HG03520 (cell line): Measurements from ENCODE around the gene OPHN1.
A peak's percentile ranks its signal among the peaks of the same experiment; 100 is the strongest.

Experiments
- ATAC-seq: cut with Tn5 transposase; IDR thresholded peaks from one replicate; pipeline ENCODE4 v1.9.1; 2021; ENCODE audit warnings: mild to moderate bottlenecking, moderate library complexity; ENCODE audit not compliant: unreplicated experiment

Gene OPHN1, protein sequence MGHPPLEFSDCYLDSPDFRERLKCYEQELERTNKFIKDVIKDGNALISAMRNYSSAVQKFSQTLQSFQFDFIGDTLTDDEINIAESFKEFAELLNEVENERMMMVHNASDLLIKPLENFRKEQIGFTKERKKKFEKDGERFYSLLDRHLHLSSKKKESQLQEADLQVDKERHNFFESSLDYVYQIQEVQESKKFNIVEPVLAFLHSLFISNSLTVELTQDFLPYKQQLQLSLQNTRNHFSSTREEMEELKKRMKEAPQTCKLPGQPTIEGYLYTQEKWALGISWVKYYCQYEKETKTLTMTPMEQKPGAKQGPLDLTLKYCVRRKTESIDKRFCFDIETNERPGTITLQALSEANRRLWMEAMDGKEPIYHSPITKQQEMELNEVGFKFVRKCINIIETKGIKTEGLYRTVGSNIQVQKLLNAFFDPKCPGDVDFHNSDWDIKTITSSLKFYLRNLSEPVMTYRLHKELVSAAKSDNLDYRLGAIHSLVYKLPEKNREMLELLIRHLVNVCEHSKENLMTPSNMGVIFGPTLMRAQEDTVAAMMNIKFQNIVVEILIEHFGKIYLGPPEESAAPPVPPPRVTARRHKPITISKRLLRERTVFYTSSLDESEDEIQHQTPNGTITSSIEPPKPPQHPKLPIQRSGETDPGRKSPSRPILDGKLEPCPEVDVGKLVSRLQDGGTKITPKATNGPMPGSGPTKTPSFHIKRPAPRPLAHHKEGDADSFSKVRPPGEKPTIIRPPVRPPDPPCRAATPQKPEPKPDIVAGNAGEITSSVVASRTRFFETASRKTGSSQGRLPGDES

DNA sequence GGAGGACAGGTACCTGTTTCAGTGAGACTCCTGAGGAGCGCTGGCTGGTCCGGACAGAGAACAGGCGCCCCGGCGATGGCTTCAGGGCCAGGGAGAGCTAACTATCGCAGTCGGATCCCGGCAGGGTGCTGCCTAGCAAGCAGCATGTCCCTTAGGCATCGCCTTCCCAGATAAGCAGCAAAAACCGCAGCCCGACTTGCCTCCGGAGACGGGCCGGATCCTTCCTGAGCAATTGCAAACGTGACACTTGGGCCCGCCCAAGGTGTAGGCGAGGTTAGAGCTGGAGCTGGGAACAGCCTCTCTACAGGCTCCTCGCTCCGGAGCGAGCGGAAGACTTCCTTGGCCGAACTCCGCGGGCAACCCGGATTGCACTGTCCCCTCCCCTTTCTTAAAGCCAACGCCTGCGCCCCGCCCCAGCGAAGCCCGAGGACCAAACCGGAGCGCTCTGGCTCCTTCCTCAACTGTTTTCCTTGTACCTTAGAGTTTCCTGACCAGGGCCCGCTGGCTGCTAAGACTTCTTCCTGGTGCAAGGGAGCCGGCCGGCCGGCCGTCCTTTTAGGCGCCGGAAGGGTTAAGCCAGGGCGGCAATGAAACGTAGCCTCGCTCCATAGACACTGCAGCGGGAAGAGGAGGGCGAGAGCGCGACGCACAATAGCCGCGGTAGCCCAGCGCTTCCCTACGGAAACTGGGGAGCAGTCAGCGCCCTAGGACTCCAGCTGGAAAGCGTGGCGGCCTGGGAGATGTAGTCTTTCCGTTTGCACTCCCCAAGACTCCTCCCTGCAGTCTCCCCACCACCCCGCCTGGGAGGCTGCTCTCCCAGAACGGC lies at the start of gene OPHN1:
TSS of gene OPHN1 (minus strand) at position 341 of the 826 bp plus-strand sequence. CDS start 475 bp downstream, outside the sequence.
- ATAC-seq = no peak

GRCh38 chrX:68480969-68481368 lies 47.7 kb upstream of the OPHN1 start:
- ATAC-seq = no peak

DNA sequence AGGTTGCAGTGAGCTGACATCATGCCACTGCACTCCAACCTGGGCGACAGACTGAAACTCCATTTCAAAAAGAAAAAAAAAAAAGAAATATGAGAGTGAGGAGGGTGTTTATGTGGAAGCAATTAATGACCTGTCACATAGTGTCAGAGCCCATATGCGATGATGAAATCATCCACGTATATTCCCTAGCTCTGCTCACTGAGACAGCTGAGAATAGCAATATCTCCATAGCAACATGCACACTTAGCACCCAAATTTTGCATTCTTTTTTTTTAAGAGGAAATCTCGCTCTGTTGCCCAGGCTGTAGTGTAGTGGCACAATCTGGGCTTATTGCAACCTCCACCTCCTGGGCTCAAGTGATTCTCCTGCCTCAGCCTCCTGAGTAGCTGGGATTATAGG lies 31.5 kb upstream of the OPHN1 start:
- no peak for ATAC-seq

- ATAC-seq = no peak
These were observed 30.6 kb upstream of the OPHN1 start for GRCh38 chrX:68463880-68464279.

DNA sequence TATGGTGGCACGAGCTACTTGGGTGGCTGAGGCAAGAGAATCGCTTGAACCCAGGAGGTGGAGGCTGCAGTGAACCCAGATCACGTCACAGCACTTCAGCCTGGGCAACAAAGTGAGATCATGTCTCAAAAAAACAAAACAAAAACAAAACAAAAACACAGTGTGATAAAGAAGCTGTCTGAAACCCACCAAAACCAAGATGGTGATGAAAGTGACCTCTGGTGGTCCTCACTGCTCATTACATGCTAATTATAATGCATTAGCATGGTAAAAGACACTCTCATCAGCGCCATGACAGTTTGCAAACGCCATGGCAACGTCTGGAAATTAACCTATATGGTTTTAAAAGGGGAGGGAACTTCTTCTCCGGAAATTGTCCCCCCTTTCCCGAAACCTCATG lies 29.4 kb upstream of the OPHN1 start:
- peak; percentile 65 for ATAC-seq

GRCh38 chrX:68462197-68462596 lies 28.9 kb upstream of the OPHN1 start:
- no peak for ATAC-seq

DNA sequence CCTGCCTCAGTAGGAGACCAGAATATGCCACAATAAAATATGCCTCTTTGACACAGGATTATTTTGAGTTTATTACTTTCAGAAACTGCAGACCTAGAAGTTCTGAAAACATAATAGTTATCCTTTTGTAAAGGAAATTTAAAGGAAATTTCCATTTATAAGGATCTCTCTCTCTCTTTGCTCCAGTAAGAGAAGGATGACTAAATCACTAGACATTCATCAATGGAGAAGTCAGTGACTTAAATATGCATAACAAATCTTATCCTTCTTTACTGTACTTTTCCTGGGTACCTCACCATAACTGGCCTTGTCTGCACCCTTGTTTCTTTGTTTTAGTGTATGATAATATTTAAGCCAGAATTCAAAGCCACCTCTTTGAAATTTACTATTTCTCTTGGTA lies 28.3 kb upstream of the OPHN1 start:
- no peak for ATAC-seq

- ATAC-seq = no peak
These were observed 27.8 kb upstream of the OPHN1 start for GRCh38 chrX:68461093-68461492.

DNA sequence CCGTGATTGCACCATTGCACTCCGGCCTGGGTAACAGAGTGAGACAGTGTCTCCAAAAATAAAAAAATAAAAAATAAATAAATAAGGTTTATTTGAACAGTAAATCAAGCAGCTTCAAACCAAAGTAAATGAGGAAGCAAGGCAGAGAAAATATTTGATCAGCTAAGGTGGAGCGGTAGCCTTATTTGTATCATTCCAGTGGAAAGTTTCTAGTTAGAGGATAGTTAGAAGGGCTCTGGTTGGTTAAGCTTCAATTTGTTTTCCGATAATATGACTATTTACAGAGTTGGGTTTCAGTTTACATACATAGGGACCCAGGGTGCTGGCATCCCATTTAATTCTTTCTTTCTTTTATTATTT lies 21.8 kb upstream of the OPHN1 start:
- no peak for ATAC-seq

DNA sequence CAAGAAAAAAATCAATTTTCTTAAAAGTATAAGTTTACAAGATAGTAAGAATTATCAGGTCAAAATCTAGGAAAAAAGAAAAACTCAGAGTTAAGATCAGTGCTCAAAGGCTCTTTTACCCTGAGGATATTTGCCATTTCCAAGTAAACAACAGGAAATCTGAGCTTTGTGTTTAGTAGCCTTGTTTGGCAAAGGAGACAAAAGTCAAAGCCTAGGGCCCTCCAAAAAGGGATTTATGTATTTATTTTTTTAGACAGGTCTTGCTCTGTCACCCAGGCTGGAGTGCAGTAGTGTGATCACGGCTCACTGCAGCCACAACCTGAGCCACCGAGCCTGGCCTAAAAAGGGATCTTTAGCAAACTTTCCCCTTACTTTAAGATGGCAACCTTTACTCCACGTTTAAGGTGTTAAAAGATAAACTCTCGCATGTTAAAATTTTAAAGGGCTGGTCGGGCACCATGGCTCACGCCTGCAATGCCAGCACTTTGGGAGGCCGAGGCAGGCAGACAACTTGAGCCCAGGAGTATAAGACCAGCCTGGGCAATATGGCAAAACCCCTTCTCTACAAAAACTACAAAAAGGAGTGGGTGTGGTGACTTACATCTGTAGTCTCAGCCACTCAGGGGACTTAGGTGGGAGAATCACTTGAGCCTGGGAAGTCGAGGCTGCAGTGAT lies 21.3 kb upstream of the OPHN1 start:
- no peak for ATAC-seq

DNA sequence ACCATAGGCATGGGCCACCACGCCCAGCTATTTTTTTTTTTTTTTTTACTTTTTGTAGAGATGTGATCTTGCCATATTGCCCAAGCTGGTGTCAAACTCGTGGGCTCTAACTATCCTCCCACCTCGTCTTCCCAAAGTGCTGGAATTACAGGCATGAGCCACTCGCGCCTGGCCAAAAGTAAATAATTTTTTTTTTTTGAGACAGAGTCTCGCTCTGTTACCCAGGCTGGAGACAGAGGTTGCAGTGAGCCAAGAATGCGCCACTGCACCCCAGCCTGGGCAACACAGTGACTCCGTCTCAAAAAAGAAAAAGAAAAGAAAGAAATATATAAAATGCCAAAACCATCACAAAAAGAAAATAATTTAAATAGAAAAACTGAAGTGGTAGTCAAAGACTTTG lies 18.4 kb upstream of the OPHN1 start:
- ATAC-seq = no peak

- ATAC-seq = no peak
These were observed 10.0 kb upstream of the OPHN1 start for GRCh38 chrX:68443155-68443868.

- ATAC-seq = no peak
These were observed 7.6 kb upstream of the OPHN1 start for GRCh38 chrX:68440940-68441339.

GRCh38 chrX:68440442-68440841 lies 7.1 kb upstream of the OPHN1 start:
- ATAC-seq = no peak

DNA sequence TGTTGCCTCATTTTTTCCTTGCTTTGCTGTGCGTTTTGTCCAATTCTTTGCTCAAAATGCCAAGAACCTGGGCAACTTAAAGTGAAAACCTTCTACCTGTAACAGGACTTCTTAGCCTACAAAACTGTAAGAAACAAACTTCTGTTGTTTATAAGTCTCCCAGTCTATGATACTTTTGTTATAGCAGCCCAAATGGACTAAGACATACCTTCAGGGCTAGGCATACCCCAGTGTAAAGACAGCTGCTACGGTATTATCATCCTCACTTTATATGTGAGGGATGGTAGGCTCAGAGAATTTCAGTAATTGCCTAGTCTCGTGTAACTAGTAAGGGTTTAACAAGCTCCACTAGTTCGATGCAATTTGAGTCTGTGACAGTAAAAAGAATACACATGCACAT lies 6.0 kb upstream of the OPHN1 start:
- ATAC-seq = no peak

- ATAC-seq = no peak
These were observed 5.3 kb upstream of the OPHN1 start for GRCh38 chrX:68438575-68438974.

DNA sequence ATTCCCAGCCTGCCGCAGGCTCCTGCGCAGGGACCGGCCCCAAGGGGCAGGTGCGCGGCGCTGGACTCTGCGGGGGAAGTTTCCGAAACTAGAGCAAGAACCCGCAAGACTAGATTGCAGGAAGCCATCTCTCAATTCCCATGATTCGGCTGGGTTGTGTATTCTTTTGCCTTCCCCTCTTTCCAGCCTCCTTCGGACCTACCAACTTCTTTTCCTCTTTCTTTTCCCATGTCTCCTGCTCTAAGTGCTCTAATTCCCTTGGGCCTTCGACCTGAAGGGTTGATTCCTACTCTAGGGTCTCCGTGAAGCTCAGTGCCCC lies 645 bp upstream of the OPHN1 start:
- no peak for ATAC-seq

- ATAC-seq = no peak
These were observed 647 bp downstream of the OPHN1 start for GRCh38 chrX:68432648-68433047.

GRCh38 chrX:68431836-68432235 lies 1.5 kb downstream of the OPHN1 start:
- ATAC-seq = no peak

- ATAC-seq = no peak
These were observed 4.1 kb downstream of the OPHN1 start for GRCh38 chrX:68429216-68429615.
